Tibial nerve (tissue), 4 donors: Measurements from ENCODE around the gene CTBP2. TPM values are rescaled to one million over a fixed set of nuclear protein-coding genes. Genes with fewer than 3 reads are reported as not detected.

Source experiments
- DNase-seq, 2 donors: peaks; one replicate each; pipeline ENCODE4 v3.0.0-alpha.2; 2019; ENCODE audit warnings: low spot score in 2 of 2
- H3K27ac ChIP-seq, 4 donors: fragments of 200-600 bp; sonication (generic) in 3 of 4; one replicate each; pipeline ENCODE4 v1.5.1; 2017 to 2019; ENCODE audit warnings: mild to moderate bottlenecking in 1 of 4
- H3K27me3 ChIP-seq, 2 donors: fragments of 200-600 bp; sonication (generic) in 1 of 2; one replicate each; pipeline versions ENCODE4 v1.5.1 to v1.6.0; 2017 to 2019
- H3K36me3 ChIP-seq, 3 donors: fragments of 200-600 bp; sonication (generic); one replicate each; pipeline ENCODE4 v1.5.1; 2018 to 2019
- H3K4me1 ChIP-seq, 4 donors: fragments of 200-600 bp; sonication (generic) in 3 of 4; one replicate each; pipeline ENCODE4 v1.5.1; 2017 to 2019
- H3K4me3 ChIP-seq, 4 donors: fragments of 200-600 bp; sonication (generic) in 3 of 4; one replicate each; pipeline ENCODE4 v1.5.1; 2017 to 2019; ENCODE audit warnings: mild to moderate bottlenecking in 1 of 4, moderate library complexity in 1 of 4
- H3K9me3 ChIP-seq, 4 donors: fragments of 200-600 bp; sonication (generic) in 3 of 4; one replicate each; pipeline ENCODE4 v1.5.1; 2017 to 2019
- EP300 ChIP-seq, 2 donors: sonication (generic); formaldehyde crosslinking; IDR thresholded peaks; one replicate each; pipeline ENCODE4 v1.6.1; 2017; ENCODE audit warnings: antibody characterized with exemption in 2 of 2, mild to moderate bottlenecking in 1 of 2
- POLR2A ChIP-seq, 2 donors: fragments of 450-650 bp; IDR thresholded peaks; one replicate each; pipeline ENCODE4 v1.6.1; 2017; ENCODE audit warnings: antibody characterized with exemption in 2 of 2, mild to moderate bottlenecking in 2 of 2, moderate library complexity in 2 of 2
- WGBS, 2 donors: methylation state at CpG; one replicate each; pipeline ENCODE4 v1.1.5; 2018; 5-methylcytosine and 5-hydroxymethylcytosine counted together
- total RNA-seq, 4 donors: library from RNA; depleted of rRNA; stranded (reverse); fragments of >200 nt; gene quantifications; one replicate each; pipeline ENCODE4 v1.1.0, GENCODE V29; 2016
- TF ChIP-seq, protein P1 (sequence below), 5 experiments: fragments of 200-600 bp in 3 of 5; fragments of 450-650 bp in 2 of 5; sonication (generic) in 3 of 5; IDR thresholded peaks; one replicate each; pipeline ENCODE4 v1.5.1; 2016 to 2019; ENCODE audit warnings: antibody characterized with exemption in 5 of 5, mild to moderate bottlenecking in 3 of 5, moderate library complexity in 2 of 5

The CTBP2 gene
- total RNA-seq, 4 donors from 2014 or later, result 40.4 to 97.9 (median 62.3) TPM

DNA sequence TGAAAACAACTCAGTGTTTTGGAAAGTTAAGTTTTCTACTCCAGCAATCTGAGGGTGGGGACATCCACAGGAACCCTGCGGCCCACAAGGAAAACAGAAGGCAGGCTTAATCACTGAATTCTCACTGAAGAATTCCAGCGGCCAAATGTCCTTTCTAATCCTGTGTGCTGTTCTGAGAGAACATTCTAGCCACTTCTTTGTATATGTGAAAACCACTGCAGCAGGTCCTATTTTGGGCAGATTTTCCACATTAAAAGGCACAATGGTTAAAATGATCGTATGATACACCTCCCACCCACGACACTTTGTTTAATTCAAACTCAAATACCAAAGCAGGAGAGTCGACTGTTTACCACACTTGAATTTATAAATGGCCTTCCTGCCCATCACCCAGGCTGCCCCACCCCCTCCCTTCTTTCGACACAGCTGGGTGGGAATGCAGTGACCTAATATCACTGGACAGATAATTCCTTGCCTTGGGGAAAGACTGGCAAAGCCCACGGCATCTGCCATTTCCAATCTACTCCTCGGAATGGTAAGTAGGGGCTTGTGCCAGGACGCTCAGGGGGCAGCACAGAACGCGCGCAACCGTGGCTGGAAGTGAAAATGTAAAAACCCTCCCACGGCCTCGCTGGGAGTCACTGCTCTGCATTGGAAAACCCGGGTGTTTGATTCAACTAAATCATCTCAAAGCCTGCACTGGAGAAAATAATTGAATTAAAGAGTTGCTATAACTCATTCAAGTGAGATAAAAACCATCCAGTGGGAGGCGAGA lies 67.0 kb downstream of the CTBP2 start:
- WGBS, 2 donors, result 48 to 49% methylated on average over 17 of the region's 17 CpGs
- DNase-seq, result peak; percentile 51 to 52
- H3K4me1 ChIP-seq, result peaks cover 0 to 56% (median 8%) of the 10 kb centered on the region in 4 donors
- no peaks in the 10 kb centered on the region for H3K9me3 ChIP-seq
- H3K27me3 ChIP-seq, result no peaks in the 10 kb centered on the region
- TF ChIP-seq EP300 (IDR thresholded peaks at IDR 0.05) (peak in 1 of 2 donors; percentile 38), POLR2A (IDR thresholded peaks at IDR 0.05) (no peak)
- TF ChIP-seq, protein P1, sequence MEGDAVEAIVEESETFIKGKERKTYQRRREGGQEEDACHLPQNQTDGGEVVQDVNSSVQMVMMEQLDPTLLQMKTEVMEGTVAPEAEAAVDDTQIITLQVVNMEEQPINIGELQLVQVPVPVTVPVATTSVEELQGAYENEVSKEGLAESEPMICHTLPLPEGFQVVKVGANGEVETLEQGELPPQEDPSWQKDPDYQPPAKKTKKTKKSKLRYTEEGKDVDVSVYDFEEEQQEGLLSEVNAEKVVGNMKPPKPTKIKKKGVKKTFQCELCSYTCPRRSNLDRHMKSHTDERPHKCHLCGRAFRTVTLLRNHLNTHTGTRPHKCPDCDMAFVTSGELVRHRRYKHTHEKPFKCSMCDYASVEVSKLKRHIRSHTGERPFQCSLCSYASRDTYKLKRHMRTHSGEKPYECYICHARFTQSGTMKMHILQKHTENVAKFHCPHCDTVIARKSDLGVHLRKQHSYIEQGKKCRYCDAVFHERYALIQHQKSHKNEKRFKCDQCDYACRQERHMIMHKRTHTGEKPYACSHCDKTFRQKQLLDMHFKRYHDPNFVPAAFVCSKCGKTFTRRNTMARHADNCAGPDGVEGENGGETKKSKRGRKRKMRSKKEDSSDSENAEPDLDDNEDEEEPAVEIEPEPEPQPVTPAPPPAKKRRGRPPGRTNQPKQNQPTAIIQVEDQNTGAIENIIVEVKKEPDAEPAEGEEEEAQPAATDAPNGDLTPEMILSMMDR (IDR thresholded peaks at IDR 0.05), result no peak
- H3K36me3 ChIP-seq, result no peaks in the 10 kb centered on the region
- peak overlapping the region in 3 of 4 donors; percentile 51 to 76 (median 68) for H3K27ac ChIP-seq
- H3K4me3 ChIP-seq, result no peak overlapping the region

DNA sequence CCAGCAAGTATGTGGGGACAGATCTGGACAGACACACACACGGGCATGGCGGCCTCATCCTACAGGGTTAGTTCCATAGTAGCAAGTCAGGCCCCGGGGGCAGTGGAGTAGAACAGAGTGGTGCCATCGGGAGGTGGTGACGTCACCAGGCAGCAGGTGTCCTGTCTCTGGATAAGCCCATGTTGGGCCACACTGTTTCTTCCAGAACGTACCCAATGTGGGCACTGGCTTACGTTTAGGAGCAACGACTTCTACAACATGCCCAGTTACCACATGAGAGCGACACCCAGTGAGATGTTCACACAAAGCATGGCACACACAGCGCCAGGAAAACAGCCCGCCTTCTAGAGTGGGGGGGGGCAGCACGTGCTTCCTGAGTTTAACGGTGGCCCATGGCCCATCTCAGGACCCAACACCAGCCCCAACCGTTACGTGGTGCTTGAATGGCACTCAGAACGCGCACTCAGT lies 67.8 kb downstream of the CTBP2 start:
- no peak for DNase-seq
- H3K9me3 ChIP-seq, result no peaks in the 10 kb centered on the region
- H3K27ac ChIP-seq, result peak overlapping the region in 3 of 4 donors; percentile 17 to 76 (median 39)
- no peak overlapping the region for H3K4me3 ChIP-seq
- TF ChIP-seq EP300 (IDR thresholded peaks at IDR 0.05) (no peak), POLR2A (IDR thresholded peaks at IDR 0.05) (no peak)
- TF ChIP-seq, protein P1 (IDR thresholded peaks at IDR 0.05), result no peak
- WGBS, 2 donors, result 92 to 96% methylated on average over 17 of the region's 17 CpGs
- H3K27me3 ChIP-seq, result no peaks in the 10 kb centered on the region
- peaks cover 0 to 56% (median 8%) of the 10 kb centered on the region in 4 donors for H3K4me1 ChIP-seq
- H3K36me3 ChIP-seq, result peaks cover 0 to 5% (median 0%) of the 10 kb centered on the region in 3 donors

DNA sequence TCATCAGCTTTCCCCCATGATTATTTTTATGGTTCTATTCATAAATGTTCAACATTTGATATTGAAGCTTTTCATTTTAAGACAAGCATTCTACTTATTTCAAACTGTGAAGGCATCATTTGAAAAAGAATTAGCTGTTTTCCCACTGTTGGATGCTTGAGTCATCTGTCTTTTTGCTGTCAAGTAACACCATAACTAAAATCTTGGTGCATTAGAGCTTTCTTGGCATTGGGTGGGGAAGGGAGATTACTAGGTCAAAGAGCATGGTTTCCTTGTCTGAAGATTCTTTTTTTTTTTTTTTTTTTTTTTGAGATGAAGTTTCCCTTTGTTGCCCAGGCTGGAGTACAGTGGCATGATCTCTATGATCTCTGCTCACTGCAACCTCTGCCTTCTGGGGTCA lies 68.5 kb downstream of the CTBP2 start:
- Histone ChIP-seq H3K36me3 (peaks cover 0 to 12% (median 0%) of the 10 kb centered on the region in 3 donors), H3K4me3 (no peak overlapping the region), H3K27ac (no peak overlapping the region), H3K4me1 (peaks cover 0 to 56% (median 8%) of the 10 kb centered on the region in 4 donors), H3K9me3 (no peaks in the 10 kb centered on the region), H3K27me3 (no peaks in the 10 kb centered on the region)
- no peak for DNase-seq
- no peak for TF ChIP-seq POLR2A (IDR thresholded peaks at IDR 0.05)
- no peak for TF ChIP-seq EP300 (IDR thresholded peaks at IDR 0.05)
- TF ChIP-seq, protein P1 (IDR thresholded peaks at IDR 0.05), result no peak

DNA sequence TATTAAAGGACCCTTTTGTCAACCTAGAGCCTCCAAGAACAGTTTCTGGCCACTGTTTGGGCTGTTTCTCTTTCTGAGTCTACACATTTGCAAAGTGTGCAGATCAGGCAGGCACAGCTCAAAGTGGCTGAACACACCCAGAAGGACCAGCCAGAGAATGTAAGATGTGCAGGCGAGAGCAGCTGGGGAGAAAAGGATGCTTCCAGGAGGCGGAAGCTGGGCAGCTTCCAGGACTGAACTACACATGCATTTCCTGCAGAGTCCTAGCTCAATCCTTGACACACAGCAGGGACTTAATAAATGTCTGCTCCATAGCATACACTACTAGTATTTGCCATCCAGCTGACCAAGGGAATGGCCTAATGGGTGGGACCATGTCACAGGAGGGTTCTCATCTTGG lies 70.9 kb downstream of the CTBP2 start:
- H3K36me3 ChIP-seq, result peaks cover 0 to 12% (median 0%) of the 10 kb centered on the region in 3 donors
- DNase-seq, result no peak
- no peak overlapping the region for H3K27ac ChIP-seq
- TF ChIP-seq EP300 (IDR thresholded peaks at IDR 0.05), result no peak
- TF ChIP-seq, protein P1 (IDR thresholded peaks at IDR 0.05), result no peak
- TF ChIP-seq POLR2A (IDR thresholded peaks at IDR 0.05), result no peak
- no peaks in the 10 kb centered on the region for H3K27me3 ChIP-seq
- 71 to 92% methylated on average over 2 of the region's 2 CpGs for WGBS, 2 donors
- H3K4me3 ChIP-seq, result no peak overlapping the region
- H3K9me3 ChIP-seq, result no peaks in the 10 kb centered on the region
- peaks cover 0 to 53% (median 7%) of the 10 kb centered on the region in 4 donors for H3K4me1 ChIP-seq

DNA sequence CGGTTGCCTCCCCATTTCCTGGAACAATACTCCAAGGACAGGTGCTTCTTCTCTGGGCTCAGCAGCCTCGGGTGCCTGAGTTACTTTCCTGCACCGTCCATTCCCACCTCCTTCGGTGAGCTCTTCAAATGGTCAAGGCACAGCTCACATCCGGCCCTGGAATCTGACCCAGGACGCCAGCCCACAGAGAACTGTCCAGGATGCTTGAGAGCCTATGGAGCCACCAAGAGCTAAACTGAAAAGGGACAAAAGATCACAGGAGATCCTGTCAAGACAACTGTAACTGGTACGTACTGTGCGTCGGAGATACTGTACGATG lies 72.5 kb downstream of the CTBP2 start:
- Histone ChIP-seq H3K4me1 (peaks cover 0 to 53% (median 1%) of the 10 kb centered on the region in 4 donors), H3K27ac (no peak overlapping the region), H3K9me3 (no peaks in the 10 kb centered on the region), H3K36me3 (peaks cover 0 to 12% (median 0%) of the 10 kb centered on the region in 3 donors), H3K27me3 (no peaks in the 10 kb centered on the region), H3K4me3 (no peak overlapping the region)
- WGBS, 2 donors, result 90 to 91% methylated on average over 10 of the region's 10 CpGs
- TF ChIP-seq, protein P1 (IDR thresholded peaks at IDR 0.05), result no peak
- no peak for TF ChIP-seq POLR2A (IDR thresholded peaks at IDR 0.05)
- TF ChIP-seq EP300 (IDR thresholded peaks at IDR 0.05), result no peak
- DNase-seq, result no peak
